Measurements from ENCODE around the gene CHD2.

Gene CHD2

GRCh38 chr15:93074599-93074998 is 174.5 kb downstream of the CHD2 start:
- Histone ChIP-seq H3K79me2 (no peaks in the 10 kb centered on the region), H3K4me1 (no peaks in the 10 kb centered on the region), H3K9me3 (ENCODE audit: control insufficient read depth, low read length) (no peaks in the 10 kb centered on the region), H3K27me3 (ENCODE audit: control insufficient read depth, insufficient read depth, low read length) (no peaks in the 10 kb centered on the region), H3K36me3 (ENCODE audit: control insufficient read depth, insufficient read depth, low read length) (no peaks in the 10 kb centered on the region), H3K9ac (no peak overlapping the region), H2AFZ (no peak overlapping the region), H3K27ac (no peak overlapping the region), H3K4me3 (ENCODE audit: low read depth, low read length) (no peak overlapping the region), H3K4me2 (ENCODE audit: low read length) (no peak overlapping the region)
- TF ChIP-seq CTCF (IDR thresholded peaks at IDR 0.05): no peak

DNA sequence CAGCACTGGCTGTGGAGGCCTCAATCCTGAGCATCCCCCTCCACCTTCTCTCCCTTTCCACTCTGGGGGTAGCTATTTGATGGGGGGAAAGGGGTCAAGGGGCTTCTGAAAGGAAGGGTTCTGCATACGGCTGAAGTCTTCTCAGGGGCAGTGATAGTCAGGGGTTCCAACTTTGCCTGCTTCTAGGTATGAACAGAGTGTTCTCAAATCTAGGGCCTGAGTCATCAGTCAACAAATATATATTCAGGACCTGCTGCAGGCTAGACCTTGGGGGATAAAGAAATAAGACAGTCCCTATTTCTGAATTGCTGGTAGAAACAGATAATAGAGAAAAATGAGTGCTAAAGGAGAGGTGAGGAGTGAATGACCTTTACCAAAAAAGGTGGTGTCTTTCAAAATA is 176.1 kb downstream of the CHD2 start:
- Histone ChIP-seq H3K36me3 (ENCODE audit: control insufficient read depth, insufficient read depth, low read length) (no peaks in the 10 kb centered on the region), H2AFZ (no peak overlapping the region), H3K9ac (no peak overlapping the region), H3K9me3 (ENCODE audit: control insufficient read depth, low read length) (no peaks in the 10 kb centered on the region), H3K4me2 (ENCODE audit: low read length) (no peak overlapping the region), H3K4me1 (no peaks in the 10 kb centered on the region), H3K27ac (no peak overlapping the region), H3K27me3 (ENCODE audit: control insufficient read depth, insufficient read depth, low read length) (no peaks in the 10 kb centered on the region), H3K79me2 (no peaks in the 10 kb centered on the region), H3K4me3 (ENCODE audit: low read depth, low read length) (no peak overlapping the region)
- no peak for TF ChIP-seq CTCF (IDR thresholded peaks at IDR 0.05)

DNA sequence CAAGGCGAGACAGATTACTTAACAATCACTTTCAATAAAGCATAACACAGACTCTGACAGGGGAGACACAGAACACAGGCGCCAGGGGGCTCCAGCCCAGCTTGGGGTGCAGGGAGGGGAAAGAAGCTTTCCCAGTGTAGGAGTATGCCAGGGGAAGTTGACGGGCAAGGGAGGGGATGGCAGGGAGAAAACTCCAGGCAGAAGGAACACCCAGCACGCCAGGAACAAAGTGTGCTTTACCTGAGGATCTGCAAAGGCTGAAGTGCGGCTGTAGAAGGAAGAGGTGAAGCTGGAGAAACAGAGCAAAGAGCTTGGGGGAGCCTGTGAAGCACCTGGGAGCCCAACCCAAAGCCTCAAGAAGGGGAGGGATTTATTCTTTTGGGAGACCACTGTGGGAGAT is 176.8 kb downstream of the CHD2 start:
- Histone ChIP-seq H2AFZ (no peak overlapping the region), H3K4me2 (ENCODE audit: low read length) (no peak overlapping the region), H3K36me3 (ENCODE audit: control insufficient read depth, insufficient read depth, low read length) (no peaks in the 10 kb centered on the region), H3K4me3 (ENCODE audit: low read depth, low read length) (no peak overlapping the region), H3K9me3 (ENCODE audit: control insufficient read depth, low read length) (no peaks in the 10 kb centered on the region), H3K27ac (no peak overlapping the region), H3K27me3 (ENCODE audit: control insufficient read depth, insufficient read depth, low read length) (no peaks in the 10 kb centered on the region), H3K4me1 (no peaks in the 10 kb centered on the region), H3K79me2 (no peaks in the 10 kb centered on the region), H3K9ac (no peak overlapping the region)
- no peak for TF ChIP-seq CTCF (IDR thresholded peaks at IDR 0.05)

Measured in parathyroid adenoma (tissue), 2 donors.